Fibroblast of lung (primary cell): ENCODE data around the gene LRFN2. TPM values are rescaled to one million over a fixed set of nuclear protein-coding genes. Genes with fewer than 3 reads are reported as not detected.

Source experiments
- DNase-seq, 2 donors: peaks; one replicate each; pipeline versions ENCODE4 v3.0.0 to v3.0.0-alpha.2; 2010; ENCODE audit warnings: low read depth in 2 of 2
- H2AFZ ChIP-seq: 2 replicates; pipeline ENCODE4 v1.5.1; 2012; ENCODE audit warnings: low read length, control low read depth, inconsistent platforms
- H3K27ac ChIP-seq: 2 replicates; pipeline ENCODE4 v1.5.1; 2011; ENCODE audit warnings: low read length, control low read depth; ENCODE audit not compliant: insufficient read depth
- H3K27me3 ChIP-seq: 2 replicates; pipeline ENCODE4 v1.5.1; 2011; ENCODE audit warnings: mild to moderate bottlenecking, low read length; ENCODE audit not compliant: control insufficient read depth, insufficient read depth
- H3K36me3 ChIP-seq: 2 replicates; pipeline ENCODE4 v1.5.1; 2011; ENCODE audit warnings: low read length; ENCODE audit not compliant: control insufficient read depth, insufficient read depth
- H3K4me1 ChIP-seq: 2 replicates; pipeline ENCODE4 v1.5.1; 2011; ENCODE audit warnings: low read length; ENCODE audit not compliant: control insufficient read depth, insufficient read depth; ENCODE audit errors: extremely low read depth
- H3K4me2 ChIP-seq: 2 replicates; pipeline ENCODE4 v1.5.1; 2011; ENCODE audit warnings: low read length, control low read depth; ENCODE audit not compliant: insufficient read depth; ENCODE audit errors: extremely low read depth
- H3K4me3 ChIP-seq, 4 experiments: fragments of 200-600 bp in 1 of 4; sonication (generic) in 1 of 4; replicated peaks in 1 of 4; 2 replicates each; pipeline ENCODE4 v1.5.1; 2011 to 2016; ENCODE audit warnings: low read length in 4 of 4, low read depth in 3 of 4, mild to moderate bottlenecking in 3 of 4, control low read depth in 2 of 4, inconsistent platforms in 1 of 4, mixed read lengths in 1 of 4; ENCODE audit not compliant: insufficient read depth in 1 of 4; ENCODE audit errors: control extremely low read depth in 1 of 4
- H3K79me2 ChIP-seq: 2 replicates; pipeline ENCODE4 v1.5.1; 2012; ENCODE audit warnings: mild to moderate bottlenecking, low read length, inconsistent platforms; ENCODE audit not compliant: control insufficient read depth, insufficient read depth
- H3K9ac ChIP-seq: 2 replicates; pipeline ENCODE4 v1.5.1; 2011; ENCODE audit warnings: mild to moderate bottlenecking, low read length, control low read depth; ENCODE audit not compliant: insufficient read depth
- H3K9me3 ChIP-seq: 2 replicates; pipeline ENCODE4 v1.5.1; 2012; ENCODE audit warnings: low read depth, low read length; ENCODE audit not compliant: control insufficient read depth, insufficient read depth
- H4K20me1 ChIP-seq: 2 replicates; pipeline ENCODE4 v1.5.1; 2011; ENCODE audit warnings: low read length; ENCODE audit not compliant: control insufficient read depth, insufficient read depth; ENCODE audit errors: extremely low read depth
- EZH2 ChIP-seq: IDR thresholded peaks from 2 replicates; pipeline ENCODE4 v1.5.1; 2012; ENCODE audit warnings: low read length, control low read depth, mild to moderate bottlenecking; ENCODE audit errors: missing control alignments
- polyA plus RNA-seq, 2 donors: library from polyadenylated mRNA; depleted of rRNA in 1 of 2; stranded (reverse) in 1 of 2; unstranded in 1 of 2; fragments of >200 nt; gene quantifications; 2 replicates each; pipeline ENCODE4 v1.2.1, GENCODE V29; 2011 to 2012; ENCODE audit warnings: missing spikeins in 1 of 2
- total RNA-seq: library from RNA; depleted of rRNA; stranded (reverse); fragments of >200 nt; gene quantifications from 2 replicates; pipeline ENCODE4 v1.2.1, GENCODE V29; 2014
- TF ChIP-seq, protein P1 (sequence below), 2 donors: IDR thresholded peaks in 1 of 2; conservative IDR thresholded peaks in 1 of 2; 1 replicate in 1 of 2; 2 replicates in 1 of 2; pipeline ENCODE4 v1.5.1; 2011 to 2012; ENCODE audit warnings: low read length in 2 of 2, control low read depth in 1 of 2, inconsistent platforms in 1 of 2, low read depth in 1 of 2, mild to moderate bottlenecking in 1 of 2

The LRFN2 gene
- total and polyA plus RNA-seq, 2 donors (not counting 1 experiment from before 2014, with no cell fraction given) = not detected

DNA sequence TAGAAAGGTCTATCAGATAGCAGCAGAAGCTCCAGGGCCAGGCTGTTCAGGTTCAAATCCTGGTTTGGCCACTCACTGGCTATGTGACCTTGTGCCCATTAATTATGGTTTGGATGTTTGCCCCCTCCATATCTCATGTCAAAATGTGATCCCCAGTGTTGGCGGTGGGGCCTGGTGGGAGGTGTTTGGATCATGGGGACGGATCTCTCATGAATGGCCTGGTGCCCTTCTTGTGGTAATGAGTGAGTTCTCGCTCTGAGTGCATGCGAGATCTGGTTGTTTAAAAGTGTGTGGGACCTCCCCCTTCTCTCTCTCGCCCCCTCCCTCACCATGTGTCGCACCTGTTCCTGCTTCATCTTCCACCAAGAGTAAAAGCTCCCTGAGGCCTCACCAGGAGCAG is 240.9 kb downstream of the LRFN2 start:
- no peak overlapping the region for H3K9ac ChIP-seq
- no peak overlapping the region for H2AFZ ChIP-seq
- H3K36me3 ChIP-seq = no peaks in the 10 kb centered on the region
- no peaks in the 10 kb centered on the region for H4K20me1 ChIP-seq
- H3K27ac ChIP-seq = no peak overlapping the region
- DNase-seq = no peak
- no peak overlapping the region for H3K4me2 ChIP-seq
- H3K9me3 ChIP-seq = no peaks in the 10 kb centered on the region
- H3K4me1 ChIP-seq = no peaks in the 10 kb centered on the region
- H3K4me3 ChIP-seq = no peak overlapping the region
- no peaks in the 10 kb centered on the region for H3K79me2 ChIP-seq
- no peaks in the 10 kb centered on the region for H3K27me3 ChIP-seq
- no peak for TF ChIP-seq EZH2
- TF ChIP-seq, protein P1, sequence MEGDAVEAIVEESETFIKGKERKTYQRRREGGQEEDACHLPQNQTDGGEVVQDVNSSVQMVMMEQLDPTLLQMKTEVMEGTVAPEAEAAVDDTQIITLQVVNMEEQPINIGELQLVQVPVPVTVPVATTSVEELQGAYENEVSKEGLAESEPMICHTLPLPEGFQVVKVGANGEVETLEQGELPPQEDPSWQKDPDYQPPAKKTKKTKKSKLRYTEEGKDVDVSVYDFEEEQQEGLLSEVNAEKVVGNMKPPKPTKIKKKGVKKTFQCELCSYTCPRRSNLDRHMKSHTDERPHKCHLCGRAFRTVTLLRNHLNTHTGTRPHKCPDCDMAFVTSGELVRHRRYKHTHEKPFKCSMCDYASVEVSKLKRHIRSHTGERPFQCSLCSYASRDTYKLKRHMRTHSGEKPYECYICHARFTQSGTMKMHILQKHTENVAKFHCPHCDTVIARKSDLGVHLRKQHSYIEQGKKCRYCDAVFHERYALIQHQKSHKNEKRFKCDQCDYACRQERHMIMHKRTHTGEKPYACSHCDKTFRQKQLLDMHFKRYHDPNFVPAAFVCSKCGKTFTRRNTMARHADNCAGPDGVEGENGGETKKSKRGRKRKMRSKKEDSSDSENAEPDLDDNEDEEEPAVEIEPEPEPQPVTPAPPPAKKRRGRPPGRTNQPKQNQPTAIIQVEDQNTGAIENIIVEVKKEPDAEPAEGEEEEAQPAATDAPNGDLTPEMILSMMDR (conservative IDR thresholded peaks at IDR 0.05 in 1 of 2, IDR thresholded peaks at IDR 0.05 in 1 of 2; ENCODE audit: low read depth in 1 of 2, low read length in 2 of 2) = no peak

DNA sequence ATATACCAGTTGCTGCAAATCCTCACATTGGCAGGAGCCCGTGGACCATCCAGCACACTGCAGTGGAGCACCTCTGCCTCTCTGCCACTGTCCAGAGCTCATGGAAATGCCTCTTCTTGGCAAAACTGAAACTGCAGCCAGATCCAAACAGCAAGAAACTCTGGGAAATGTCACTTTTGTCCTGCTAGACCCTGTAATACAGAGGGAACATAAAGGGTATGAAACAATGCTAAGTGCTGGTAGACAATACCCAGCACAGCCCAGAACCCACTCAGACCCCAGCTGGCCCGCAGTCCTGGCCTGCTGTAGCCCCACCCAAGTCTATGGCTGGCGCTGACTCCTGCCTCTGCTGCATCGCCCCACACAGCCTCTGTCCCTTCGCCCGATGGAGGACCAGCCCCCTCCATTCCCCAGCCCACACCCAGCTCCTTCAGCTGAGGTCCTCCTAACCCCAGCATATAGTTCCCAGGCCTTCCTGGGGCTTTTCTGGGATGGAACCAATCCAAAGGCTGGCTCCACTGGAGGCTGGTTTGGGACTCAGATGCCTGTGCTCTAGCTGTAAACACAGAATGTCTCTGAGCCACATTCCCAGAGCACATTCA is 242.5 kb downstream of the LRFN2 start:
- TF ChIP-seq, protein P1 (conservative IDR thresholded peaks at IDR 0.05 in 1 of 2, IDR thresholded peaks at IDR 0.05 in 1 of 2; ENCODE audit: low read depth in 1 of 2, low read length in 2 of 2) = no peak
- TF ChIP-seq EZH2 = no peak
- Histone ChIP-seq H3K9me3 (no peaks in the 10 kb centered on the region), H3K79me2 (no peaks in the 10 kb centered on the region), H3K9ac (no peak overlapping the region), H3K36me3 (no peaks in the 10 kb centered on the region), H4K20me1 (no peaks in the 10 kb centered on the region), H3K4me3 (no peak overlapping the region), H3K4me1 (no peaks in the 10 kb centered on the region), H2AFZ (no peak overlapping the region), H3K27ac (no peak overlapping the region), H3K27me3 (no peaks in the 10 kb centered on the region), H3K4me2 (no peak overlapping the region)
- DNase-seq = no peak

DNA sequence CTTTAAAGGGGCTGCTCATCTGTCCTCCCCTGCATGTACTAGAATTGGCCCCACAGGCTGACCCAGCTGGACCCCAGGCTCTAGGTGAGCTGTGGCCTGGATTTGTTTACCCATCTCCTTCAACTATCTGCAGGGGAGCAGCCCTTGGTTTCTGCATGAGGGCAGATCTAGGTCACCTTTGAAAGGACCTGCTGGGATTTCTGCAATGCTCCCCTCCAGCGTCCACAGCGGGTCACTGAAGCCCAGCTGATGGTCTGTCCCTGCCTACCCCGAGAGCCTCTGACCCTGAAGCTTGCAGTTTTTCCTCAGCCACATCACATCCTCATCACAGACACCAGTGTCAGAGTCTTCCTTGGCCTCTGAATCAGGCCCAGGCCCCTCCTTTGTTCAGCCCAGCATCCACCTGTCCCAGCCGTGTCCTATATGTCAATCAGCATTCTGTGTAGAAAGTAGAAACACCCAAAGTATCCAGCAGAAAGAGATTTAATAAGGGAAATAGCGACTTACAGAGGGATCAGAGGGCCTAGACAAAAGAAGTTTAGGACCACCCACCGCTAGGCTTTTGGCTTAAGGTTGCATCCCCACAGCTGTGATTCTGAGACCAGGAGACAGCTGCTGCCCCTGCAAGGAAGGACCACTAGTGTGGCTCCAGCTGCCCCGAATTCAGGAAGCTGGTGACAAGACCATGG is 243.1 kb downstream of the LRFN2 start:
- H3K79me2 ChIP-seq = no peaks in the 10 kb centered on the region
- H3K36me3 ChIP-seq = no peaks in the 10 kb centered on the region
- no peaks in the 10 kb centered on the region for H4K20me1 ChIP-seq
- no peak overlapping the region for H3K9ac ChIP-seq
- no peaks in the 10 kb centered on the region for H3K9me3 ChIP-seq
- H3K4me1 ChIP-seq = no peaks in the 10 kb centered on the region
- H3K4me2 ChIP-seq = no peak overlapping the region
- no peak for DNase-seq
- no peaks in the 10 kb centered on the region for H3K27me3 ChIP-seq
- no peak overlapping the region for H2AFZ ChIP-seq
- no peak for TF ChIP-seq EZH2
- TF ChIP-seq, protein P1 (conservative IDR thresholded peaks at IDR 0.05 in 1 of 2, IDR thresholded peaks at IDR 0.05 in 1 of 2; ENCODE audit: low read depth in 1 of 2, low read length in 2 of 2) = no peak
- no peak overlapping the region for H3K27ac ChIP-seq
- no peak overlapping the region for H3K4me3 ChIP-seq
